Left lobe of liver (tissue), 2 donors: ENCODE measurements around the gene SEC16B. TPM values are rescaled to one million over a fixed set of nuclear protein-coding genes. Genes with fewer than 3 reads are reported as not detected.

ENCODE experiments used
- ATAC-seq: fragments of 200-7000 bp; cut with Tn5 transposase; one replicate; pipeline ENCODE4 v1.9.1; 2020; ENCODE audit warnings: mild to moderate bottlenecking, moderate library complexity
- DNase-seq: peaks from one replicate; pipeline ENCODE4 v3.0.0-alpha.2; 2020; ENCODE audit warnings: low spot score
- total RNA-seq: library from RNA; stranded (reverse); gene quantifications from one replicate; pipeline ENCODE4 v1.2.1, GENCODE V29; 2021
- donor health status: DM: no; HTN: no; CAD: no; lungs with moderate emphysema.
- donor health status: DM: no; HTN: yes; CAD: no.

The SEC16B gene
- total RNA-seq, 1 donor from 2014 or later = 60.3 TPM

GRCh38 chr1:177978530-177978929 is 8.7 kb upstream of the SEC16B start:
- ATAC-seq = no peak
- DNase-seq = no peak

GRCh38 chr1:177977141-177977540 is 7.3 kb upstream of the SEC16B start:
- ATAC-seq (no peak), DNase-seq (no peak)

- no peak for DNase-seq
- ATAC-seq = no peak
Measured at GRCh38 chr1:177976596-177976995, 6.7 kb upstream of the SEC16B start.

- ATAC-seq (no peak), DNase-seq (no peak)
Measured at GRCh38 chr1:177975588-177976495, 6.0 kb upstream of the SEC16B start.

- no peak for DNase-seq
- ATAC-seq = no peak
Measured at GRCh38 chr1:177973585-177973984, 3.7 kb upstream of the SEC16B start.

GRCh38 chr1:177969109-177969508 is 749 bp downstream of the SEC16B start:
- DNase-seq (peak; percentile 74), ATAC-seq (peak; percentile 66)

- ATAC-seq (no peak), DNase-seq (no peak)
Measured at GRCh38 chr1:177966199-177966598, 3.7 kb downstream of the SEC16B start.

- ATAC-seq (no peak), DNase-seq (no peak)
Measured at GRCh38 chr1:177965293-177965692, 4.6 kb downstream of the SEC16B start.

- ATAC-seq = no peak
Measured at GRCh38 chr1:177964336-177964735, 5.5 kb downstream of the SEC16B start.

GRCh38 chr1:177960939-177961622 is 8.8 kb downstream of the SEC16B start:
- peak; percentile 77 for ATAC-seq
- no peak for DNase-seq

More at GRCh38 chr1:177964336-177964735, 5.5 kb downstream of the SEC16B start:
- no peak for DNase-seq

GRCh38 chr1:177959811-177960515 is 9.9 kb downstream of the SEC16B start:
- DNase-seq (no peak), ATAC-seq (no peak)

- ATAC-seq (no peak), DNase-seq (no peak)
Measured at GRCh38 chr1:177958092-177958491, 11.8 kb downstream of the SEC16B start.

- no peak for ATAC-seq
- DNase-seq = no peak
Measured at GRCh38 chr1:177954076-177954475, 15.8 kb downstream of the SEC16B start.

- DNase-seq = no peak
- ATAC-seq = no peak
Measured at GRCh38 chr1:177953549-177953948, 16.3 kb downstream of the SEC16B start.

- DNase-seq (no peak), ATAC-seq (no peak)
Measured at GRCh38 chr1:177952691-177953090, 17.2 kb downstream of the SEC16B start.

GRCh38 chr1:177952249-177952648 is 17.6 kb downstream of the SEC16B start:
- no peak for DNase-seq
- ATAC-seq = no peak

GRCh38 chr1:177950506-177950905 is 19.4 kb downstream of the SEC16B start:
- ATAC-seq = no peak
- DNase-seq = no peak

GRCh38 chr1:177948336-177948972 is 21.4 kb downstream of the SEC16B start:
- ATAC-seq = peak; percentile 64
- no peak for DNase-seq

- ATAC-seq = no peak
- no peak for DNase-seq
Measured at GRCh38 chr1:177947623-177948022, 22.2 kb downstream of the SEC16B start.

GRCh38 chr1:177945943-177946650 is 23.8 kb downstream of the SEC16B start:
- DNase-seq = no peak
- ATAC-seq = peak; percentile 50
